GM20431 (cell line): ENCODE data around the gene ADAMTS2.

Source experiments
- in situ Hi-C: fragments of 300-500 bp; cut with MseI, MboI; formaldehyde crosslinking; loops from one replicate; pipeline ENCODE4 v1.15.0; 2020; ENCODE audit warnings: low sequenced_read_pairs; ENCODE audit not compliant: unreplicated experiment

Gene ADAMTS2

DNA sequence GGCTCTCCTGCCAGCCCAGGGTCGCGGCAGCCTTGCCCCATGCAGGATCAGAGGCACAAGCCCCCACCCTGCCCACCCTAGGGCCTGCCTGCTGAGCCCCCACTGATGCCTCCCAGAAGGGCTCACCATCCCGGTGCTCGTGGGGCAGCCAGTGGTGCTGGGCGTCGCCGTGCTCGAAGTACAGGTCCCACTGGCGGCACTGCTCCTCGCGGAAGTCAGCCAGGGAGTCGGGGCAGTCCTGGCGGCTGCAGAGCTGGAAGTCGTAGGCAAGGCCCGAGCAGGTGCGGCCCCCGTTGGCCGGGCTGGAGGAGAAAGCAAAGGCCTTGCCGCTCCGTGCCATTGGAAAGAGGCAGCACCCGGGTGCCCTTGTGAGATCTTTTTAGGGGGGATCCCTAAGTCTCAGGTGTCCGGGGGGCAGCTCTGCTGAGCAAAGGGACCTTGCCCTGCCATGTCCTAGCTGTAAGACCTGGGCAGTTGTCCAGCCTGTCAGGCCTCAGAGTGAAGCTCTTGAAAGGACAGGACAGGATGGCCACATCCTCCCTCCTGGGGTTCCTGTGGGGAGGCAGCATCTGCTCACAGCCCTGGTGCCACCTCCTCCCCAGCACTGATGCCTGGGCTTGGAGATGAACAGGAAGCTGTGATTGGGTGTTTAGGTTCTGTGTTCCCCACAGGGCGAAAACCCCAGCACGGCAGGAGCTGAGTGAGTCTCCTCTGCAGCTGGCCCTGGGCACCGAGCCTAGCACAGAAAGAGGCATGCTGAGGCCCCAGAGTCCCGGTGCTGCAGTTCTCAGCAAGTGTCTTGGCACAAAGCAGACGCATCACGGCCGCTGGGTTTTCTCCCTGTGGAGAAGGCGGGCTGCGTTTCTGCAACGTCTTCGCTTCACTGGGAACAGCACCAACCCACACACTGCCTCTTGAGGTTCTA, 207.4 kb downstream of the ADAMTS2 start:
- in situ Hi-C loops: no loop called here

DNA sequence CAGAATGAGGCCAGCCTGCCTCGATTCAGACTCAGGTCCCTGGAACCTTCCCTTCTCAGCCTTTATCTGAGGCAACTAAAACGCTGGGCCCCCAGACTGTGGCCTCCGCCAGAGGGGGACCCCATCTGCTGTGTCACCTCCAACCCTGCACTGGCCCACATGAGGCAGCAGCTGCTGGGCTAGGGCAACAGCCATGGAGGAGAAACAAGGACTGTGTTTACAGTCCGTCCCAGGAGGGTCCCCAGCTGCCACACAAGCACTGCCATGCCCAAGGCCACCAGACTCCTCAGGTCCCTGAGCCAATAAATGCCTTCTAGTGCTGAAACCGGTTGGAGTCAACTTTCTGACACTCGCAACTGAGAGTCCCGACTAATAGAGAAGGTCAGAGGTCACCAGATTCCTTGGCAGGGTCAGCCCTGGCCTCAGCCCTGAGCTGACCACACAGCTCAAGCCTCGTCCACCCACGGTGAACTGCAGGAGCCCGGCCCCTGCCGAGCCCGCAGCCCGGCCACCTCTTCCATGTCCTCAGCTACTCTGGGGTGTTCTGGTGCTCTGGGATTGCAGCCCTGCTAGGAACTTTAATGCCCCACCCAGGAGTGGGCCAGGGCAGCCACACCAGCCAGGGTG, 208.1 kb downstream of the ADAMTS2 start:
- in situ Hi-C loops: no loop called here

DNA sequence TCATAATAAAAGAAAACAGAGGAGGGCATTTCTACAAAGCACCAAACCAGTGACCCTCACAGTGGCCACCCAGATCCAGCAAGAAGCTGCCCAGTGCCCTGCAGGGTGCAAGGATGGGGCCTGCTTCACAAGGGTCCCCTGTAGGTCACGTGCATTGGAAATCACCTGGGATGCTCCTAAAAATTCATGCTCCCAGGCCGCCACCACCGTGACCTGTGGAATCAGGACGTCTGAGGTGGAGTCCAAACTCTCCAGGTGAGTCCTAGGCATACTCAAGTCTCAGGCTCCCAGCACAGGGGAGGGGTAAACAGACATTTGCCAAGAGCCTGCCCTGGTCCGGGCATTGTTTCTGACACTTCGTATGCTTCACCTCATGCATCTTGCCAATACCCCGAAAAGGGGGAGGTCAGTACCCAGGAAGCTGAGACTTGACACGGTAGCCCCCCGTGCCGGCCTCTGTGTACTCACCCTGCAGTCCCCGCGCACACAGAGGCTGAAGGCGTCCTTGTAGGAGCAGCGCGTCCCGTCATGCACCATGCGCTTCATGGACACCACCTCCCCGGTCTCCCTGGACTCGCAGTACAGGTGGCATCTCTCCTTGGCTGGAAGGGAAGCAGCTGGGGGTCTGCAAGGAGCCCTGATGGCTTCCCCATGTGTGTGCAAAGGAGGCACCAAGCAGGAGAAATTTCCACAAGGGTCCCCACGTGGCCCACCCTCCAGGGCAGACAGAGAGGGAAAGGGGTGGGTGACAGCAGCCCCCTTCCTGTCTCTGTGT, 209.6 kb downstream of the ADAMTS2 start:
- in situ Hi-C loops: no loop called here

DNA sequence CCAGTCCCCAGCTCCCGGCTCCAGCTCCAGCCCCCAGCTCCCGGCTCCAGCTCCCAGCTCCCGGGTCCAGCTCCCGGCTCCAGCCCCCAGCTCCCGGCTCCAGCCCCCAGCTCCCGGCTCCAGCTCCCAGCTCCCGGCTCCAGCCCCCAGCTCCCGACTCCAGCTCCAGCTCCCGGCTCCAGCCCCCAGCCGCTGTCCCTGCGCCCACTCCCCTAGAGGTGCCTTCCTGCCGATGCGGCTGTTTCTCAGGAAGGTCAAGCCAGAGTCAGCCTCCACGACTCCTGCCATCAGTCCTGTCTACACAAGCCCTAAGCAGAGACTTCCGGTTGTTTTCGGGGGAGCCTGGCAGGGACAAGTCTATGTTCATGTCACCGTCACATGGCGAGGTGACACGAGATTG, 210.3 kb downstream of the ADAMTS2 start:
- in situ Hi-C loops: no loop called here

DNA sequence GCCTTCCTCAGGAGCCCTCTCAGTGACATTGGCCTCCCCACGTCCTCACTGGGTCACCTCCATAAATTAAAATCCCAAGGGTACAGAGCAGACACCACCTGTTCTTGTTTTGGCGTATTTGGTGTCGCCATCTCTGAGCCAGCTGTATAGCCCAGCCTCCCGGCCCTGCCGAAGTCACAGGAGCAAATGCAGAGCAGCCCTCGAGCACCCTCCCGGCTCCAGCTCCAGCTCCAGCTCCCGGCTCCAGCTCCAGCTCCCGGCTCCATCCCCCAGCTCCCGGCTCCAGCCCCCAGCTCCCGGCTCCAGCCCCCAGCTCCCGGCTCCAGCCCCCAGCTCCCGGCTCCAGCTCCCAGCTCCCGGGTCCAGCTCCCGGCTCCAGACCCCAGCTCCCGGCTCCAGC, 210.8 kb downstream of the ADAMTS2 start:
- in situ Hi-C loops: no loop called here

DNA sequence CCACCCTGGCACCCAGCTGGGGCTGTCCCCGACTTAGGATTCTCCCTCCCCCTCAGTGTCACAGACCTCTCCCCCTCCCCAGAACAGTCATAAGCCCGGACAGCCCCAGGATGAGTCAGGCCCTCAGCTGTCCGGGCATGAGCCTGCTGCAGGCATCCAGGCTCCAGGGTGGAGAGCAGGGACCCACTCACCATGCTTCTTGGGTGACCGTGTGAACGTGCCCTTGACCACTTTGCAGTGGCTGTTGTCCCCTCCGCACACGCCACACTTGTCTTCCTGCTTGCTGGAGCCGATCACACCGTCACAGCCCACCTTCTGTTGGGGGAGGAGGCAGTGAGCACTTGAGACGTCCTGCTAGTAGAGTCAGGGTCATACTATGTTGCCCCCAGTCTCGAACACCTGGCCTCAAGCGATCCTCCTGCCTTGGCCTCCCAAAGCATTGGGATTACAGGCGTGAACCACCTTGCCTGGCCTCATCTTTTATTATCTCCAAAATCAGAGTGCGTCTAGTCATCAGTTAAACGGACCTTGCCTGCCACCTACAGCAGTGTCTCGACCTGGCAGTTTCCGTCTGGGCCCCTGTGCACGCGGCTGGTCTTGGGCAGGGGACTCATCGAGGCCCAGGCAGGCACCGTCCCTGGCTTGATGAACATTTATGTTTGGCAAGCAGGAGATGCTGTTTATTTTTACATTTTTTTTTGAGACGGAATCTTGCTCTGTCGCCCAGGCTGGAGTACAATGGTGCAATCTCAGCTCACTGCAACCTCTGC, 212.5 kb downstream of the ADAMTS2 start:
- in situ Hi-C loops: no loop called here

DNA sequence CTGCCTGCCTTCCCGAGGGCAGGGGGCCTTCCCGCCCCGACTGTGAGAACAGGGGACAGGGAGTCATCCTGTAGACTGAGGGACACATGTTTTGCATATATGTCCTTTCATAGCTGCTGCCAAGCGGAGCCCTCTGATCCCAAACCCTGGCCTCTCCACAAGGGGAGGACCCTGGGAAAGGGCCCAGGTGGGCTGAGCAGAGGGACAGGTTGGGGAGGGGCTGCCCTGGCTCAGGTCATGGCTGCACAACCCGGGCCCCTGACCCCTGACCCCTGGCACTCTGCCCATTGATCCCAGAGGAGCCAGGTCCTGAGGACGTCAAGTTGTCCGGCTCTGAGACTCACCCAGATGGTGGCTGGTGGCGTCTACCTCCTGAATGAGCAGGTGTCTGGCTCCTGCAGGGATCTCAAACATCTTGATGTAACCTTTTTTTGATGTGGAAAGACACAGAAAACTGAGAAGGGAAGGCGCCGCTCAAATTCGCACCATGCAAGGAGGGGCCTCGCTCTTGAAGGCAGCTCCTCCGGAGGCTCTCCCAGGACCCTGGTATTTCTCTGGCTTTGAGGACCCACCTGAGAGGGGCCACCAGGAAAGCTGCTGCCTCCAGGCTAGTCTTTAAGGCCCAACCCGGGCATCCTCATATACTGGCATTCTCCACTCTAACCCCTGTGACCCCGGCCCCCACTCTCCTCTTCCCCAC, 213.2 kb downstream of the ADAMTS2 start:
- in situ Hi-C loops: no loop called here

DNA sequence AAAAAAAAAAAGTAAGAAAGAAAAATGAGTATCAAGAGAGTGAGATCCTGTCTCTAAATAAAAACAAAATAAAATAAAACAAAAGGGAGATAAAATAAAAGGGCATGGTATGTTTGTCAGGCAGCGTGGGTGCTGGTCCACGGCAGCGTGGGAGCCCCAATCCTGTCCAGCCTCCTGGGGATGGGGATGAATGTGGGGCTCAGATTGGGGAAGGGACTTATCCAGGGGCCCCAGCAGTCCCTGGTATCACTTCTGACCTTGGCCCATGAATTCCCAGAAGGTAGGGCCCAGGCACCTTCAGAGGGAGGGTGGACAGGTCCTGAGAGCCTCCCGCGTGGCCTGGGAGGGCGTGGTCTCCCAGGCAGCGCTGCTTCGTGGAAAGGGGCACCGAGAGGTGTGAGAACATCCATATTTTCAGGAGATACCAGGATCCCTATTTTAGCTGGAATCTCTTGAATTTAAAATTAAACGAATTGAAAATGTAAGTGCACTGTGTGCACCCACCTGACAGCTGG, 213.9 kb downstream of the ADAMTS2 start:
- in situ Hi-C loops: no loop called here

DNA sequence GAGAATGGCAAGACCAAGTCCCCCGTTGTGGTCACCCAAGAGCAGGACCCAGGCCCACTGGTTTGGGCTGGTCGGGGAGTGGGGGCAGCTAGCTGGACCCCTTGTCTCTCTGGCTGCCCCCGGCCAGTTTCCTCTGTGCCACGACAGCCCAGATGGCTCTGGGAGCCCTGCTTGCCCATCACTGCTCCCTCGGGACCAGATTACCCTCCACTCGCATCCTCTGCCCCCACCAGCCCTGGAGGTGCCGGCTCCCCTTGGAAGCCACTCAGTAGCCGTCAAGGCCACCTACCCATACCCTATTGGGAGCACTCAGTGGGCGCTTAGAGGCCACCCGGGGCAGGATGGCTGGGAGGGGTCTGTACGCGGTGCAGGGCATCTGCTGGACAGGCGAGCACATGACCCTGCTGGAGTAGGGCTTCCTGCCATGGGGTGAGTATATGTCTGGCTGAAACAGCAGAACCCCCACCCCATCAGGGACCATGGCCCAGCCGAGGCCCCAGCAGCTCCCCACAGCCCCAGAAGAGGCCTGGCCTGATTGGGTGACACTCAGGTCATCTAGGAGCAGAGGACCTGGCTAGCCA, 215.1 kb downstream of the ADAMTS2 start:
- in situ Hi-C loops: no loop called here

DNA sequence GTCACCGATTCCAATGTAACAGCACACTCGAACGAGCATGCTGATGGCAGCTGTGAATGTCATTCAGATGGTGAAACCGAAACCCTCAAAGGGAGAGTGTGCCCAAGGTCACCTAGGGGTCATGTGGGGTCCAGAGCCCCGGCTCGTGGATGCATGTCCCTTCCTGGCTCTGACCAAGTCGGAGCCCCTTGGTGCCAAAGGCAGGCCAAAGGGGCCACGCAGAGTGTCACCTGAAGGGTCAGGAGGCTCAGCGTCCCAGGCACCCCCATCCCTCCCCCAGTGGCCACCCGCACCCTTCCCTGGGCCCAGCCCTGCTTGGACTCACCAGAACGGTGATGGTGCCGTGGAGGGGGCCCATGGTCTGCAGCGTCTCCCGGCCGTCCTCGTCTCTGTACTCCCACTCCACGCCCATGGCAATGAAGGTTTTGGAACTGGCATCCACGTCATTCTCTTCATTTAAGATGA, 215.6 kb downstream of the ADAMTS2 start:
- in situ Hi-C loops: no loop called here

DNA sequence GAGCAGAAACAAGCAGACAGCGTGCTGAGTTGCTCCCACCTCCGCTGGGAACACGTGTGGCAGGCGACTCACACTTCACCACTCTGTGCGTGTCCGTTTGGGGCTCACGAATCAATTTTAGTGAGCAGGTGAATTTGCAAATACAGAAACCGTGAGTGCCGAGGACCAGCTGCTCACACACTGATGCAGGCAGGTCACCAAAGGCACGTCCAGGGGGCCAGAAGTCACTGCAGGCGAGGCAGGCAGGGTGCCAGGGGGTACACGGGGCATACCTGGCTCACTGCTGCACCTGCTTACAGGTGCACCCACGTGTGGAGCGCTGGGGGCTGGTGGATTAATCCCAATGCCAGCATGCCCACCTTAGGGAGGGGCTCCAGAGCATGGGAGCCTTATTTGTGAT, 216.3 kb downstream of the ADAMTS2 start:
- in situ Hi-C loops: no loop called here

DNA sequence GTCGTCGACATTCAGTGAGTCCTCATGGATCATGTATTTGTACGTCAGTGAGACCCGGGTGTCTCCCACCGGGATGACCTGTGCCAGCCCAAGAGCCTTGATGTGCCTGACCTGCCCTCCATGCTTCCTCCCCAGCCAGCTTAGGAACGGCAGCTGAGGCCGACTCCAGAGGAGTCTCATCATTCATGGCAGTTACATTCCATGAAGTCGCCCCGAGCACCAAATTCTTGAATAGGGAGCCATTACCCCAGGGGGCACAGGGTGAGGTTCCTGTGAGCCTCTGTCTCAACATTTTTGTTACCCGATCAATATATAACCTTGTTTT, 217.3 kb downstream of the ADAMTS2 start:
- in situ Hi-C loops: no loop called here

DNA sequence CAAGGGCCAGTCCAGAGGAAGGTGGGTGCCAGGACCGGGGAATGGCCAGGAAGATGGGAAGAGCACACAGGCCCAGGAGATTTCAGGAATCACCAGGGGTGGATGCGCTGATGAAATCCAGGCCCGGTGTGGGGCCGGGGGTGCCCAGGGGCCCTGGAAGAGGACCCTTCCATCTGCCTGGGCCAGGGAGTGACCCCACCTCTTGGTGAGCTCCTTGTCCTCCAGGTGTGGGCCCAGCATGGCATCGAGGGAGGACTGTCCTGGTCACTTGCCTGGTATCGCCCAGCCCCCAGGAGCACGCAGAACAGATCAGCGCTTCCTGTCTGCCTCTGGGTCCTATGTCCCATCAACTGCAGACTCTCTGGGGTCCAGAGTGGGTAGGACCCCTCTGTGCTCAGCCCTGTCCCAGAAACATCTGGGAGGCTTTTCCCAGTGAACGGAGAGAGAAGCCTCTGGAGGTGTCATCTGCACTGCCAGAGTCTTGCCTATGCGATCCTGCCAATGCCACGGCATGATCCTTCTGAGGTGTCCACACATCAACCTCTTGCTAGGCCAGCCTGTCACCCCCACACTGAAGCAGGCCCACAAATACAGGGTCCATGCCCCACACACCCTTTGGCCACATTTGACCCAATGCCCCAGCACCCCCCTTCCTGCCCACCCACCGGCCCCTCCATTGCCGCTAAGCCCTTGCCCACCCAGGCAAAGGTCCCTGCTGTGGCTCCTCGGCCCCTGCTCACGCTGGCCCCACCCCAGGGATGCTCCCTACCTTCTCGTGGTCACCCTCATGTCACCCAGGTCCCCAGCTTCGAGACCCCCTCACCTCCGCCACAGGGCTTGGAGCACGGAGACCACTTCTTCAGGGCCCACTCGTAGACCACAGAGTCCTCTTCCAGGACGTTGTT, 217.9 kb downstream of the ADAMTS2 start:
- in situ Hi-C loops: no loop called here

DNA sequence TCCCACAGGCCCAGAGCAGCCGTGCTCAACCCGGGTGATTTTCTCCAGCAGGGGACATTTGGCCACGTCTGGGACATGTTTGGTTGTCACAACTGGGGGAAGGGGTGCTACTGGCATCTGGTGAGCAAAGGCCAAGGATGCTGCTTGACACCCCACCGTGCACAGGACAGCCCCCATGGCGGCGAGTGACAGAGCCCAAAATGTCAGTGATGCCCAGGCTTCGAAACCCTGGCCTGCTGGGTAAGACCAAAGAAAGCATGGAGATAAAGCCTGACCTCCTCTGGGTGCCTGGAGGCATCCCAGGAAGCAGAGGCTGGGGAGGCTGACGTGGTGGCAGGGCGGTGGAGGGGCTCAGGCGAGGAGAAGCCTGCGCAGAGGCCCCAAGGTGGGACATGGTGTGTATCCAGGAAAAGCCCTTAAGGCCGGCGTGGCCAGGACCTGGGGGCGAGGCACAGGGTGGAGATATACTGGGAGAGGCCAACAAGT, 218.7 kb downstream of the ADAMTS2 start:
- in situ Hi-C loops: no loop called here

DNA sequence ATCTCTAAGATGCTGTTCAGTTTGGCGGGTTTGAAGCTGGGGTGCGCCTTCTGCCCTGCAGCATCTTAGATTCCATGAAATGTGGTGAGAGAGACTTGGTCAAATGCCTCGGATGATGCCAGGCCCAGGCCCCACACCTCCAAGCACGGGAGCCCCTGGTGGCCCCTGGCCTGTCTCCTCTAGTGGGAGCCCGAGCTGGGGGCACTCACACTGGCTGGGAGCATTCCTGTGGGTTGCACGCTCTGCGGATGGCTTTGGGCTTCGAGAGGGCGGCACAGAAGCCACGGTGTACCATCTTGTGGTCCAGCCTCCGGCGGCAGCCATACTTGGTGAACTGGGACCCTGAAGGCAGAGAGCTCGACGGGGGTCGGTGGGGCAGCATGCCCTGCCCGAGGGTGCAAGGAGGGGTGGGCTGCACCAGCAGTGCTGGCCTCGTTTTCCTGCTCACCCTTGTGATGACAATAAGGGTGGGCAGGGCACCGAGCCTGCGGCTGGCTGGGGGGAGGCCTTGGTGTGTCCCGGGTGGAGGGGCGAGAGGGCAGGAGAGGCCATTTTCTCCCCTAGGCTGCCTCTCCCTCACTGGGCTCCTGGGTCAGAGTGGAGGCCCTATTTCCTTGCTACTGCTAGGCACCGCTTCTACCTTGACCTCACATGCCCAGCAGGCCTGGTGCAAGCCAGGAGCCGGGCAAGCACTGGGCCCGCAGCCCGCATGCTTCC, 219.3 kb downstream of the ADAMTS2 start:
- in situ Hi-C loops: no loop called here

DNA sequence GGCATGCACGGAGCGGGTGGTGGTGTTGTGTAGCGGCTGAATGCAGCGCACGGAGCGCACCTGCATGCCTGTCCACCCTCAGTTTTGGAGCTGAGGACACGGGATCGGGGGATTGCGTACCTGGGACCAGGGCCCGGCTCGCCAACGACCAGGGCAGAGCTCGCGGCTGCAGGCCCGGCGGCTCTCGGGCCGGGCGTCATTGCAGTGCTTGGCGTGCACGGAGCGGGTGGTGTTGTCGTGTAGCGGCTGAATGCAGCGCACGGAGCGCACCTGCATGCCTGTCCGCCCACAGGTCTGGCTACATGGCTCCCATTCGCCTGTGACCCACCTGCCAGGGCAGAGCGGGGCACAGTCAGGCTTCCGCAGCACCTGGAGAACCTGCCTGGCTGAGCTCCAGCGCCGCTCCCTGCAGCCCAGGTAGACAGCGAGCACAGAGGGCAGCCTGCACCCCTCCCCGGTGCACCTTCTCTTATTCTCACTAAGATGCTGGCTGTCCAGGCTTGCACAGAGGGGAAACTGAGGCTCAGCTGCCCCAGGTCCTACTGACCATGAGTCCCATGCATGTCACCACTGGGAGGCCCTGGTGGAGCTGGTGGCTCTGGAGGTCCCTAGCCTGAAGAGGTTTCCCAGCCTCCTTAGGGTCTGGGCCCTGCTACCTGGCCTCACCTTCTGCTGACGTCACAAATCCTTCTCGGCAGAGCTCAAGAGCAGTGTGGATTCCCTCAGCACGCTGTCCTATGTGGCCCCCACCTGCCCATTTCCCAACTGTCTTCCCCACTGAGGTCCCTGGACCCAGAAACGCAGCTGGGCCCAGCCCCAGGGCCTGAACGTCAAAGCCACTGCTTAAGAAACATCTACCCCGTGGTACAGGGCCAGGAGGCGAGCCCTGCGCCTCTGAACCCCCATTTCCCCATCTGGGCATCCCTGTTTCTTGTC, 220.1 kb downstream of the ADAMTS2 start:
- in situ Hi-C loops: no loop called here
